ENCODE measurements around the gene EEA1.
"Not testable (repeated sequence)": the region's sequence is repeated elsewhere in the genome, so short reads cannot be mapped to it uniquely, and the experiment has no call there.

Gene EEA1

GRCh38 chr12:92753976-92754885 is 174.9 kb downstream of the EEA1 start:
- no peak for FAIRE-seq
- no peak for TF ChIP-seq POLR2A (IDR thresholded peaks at IDR 0.05; ENCODE audit: low read depth, low read length)
- no peak for TF ChIP-seq POLR2AphosphoS5 (IDR thresholded peaks at IDR 0.05; ENCODE audit: low read depth, low read length)
- TF ChIP-seq SPI1 (IDR thresholded peaks at IDR 0.05; ENCODE audit: low read depth, low read length): no peak
- TF ChIP-seq TAF1 (IDR thresholded peaks at IDR 0.05; ENCODE audit: low read depth, low read length): no peak
- no peak for TF ChIP-seq PAX5 (IDR thresholded peaks at IDR 0.05; ENCODE audit: insufficient read depth, low read length, severe bottlenecking)
- TF ChIP-seq POU2F2 (IDR thresholded peaks at IDR 0.05; ENCODE audit: low read depth, low read length): no peak
- DNase-seq (ENCODE audit: insufficient read length, low spot score): no peak

- FAIRE-seq; DNase-seq (ENCODE audit: insufficient read length, low spot score): not testable (repeated sequence)
Observed at GRCh38 chr12:92749691-92750090, 179.4 kb downstream of the EEA1 start.

GRCh38 chr12:92747151-92747550 is 181.9 kb downstream of the EEA1 start:
- no peak for TF ChIP-seq TAF1 (IDR thresholded peaks at IDR 0.05; ENCODE audit: low read depth, low read length)
- no peak for TF ChIP-seq POU2F2 (IDR thresholded peaks at IDR 0.05; ENCODE audit: low read depth, low read length)
- TF ChIP-seq SPI1 (IDR thresholded peaks at IDR 0.05; ENCODE audit: low read depth, low read length): no peak
- TF ChIP-seq POLR2AphosphoS5 (IDR thresholded peaks at IDR 0.05; ENCODE audit: low read depth, low read length): no peak
- no peak for TF ChIP-seq POLR2A (IDR thresholded peaks at IDR 0.05; ENCODE audit: low read depth, low read length)
- TF ChIP-seq PAX5 (IDR thresholded peaks at IDR 0.05; ENCODE audit: insufficient read depth, low read length, severe bottlenecking): no peak
- DNase-seq (ENCODE audit: insufficient read length, low spot score): no peak
- FAIRE-seq: no peak

GRCh38 chr12:92745856-92746550 is 183.1 kb downstream of the EEA1 start:
- TF ChIP-seq TAF1 (IDR thresholded peaks at IDR 0.05; ENCODE audit: low read depth, low read length): no peak
- TF ChIP-seq SPI1 (IDR thresholded peaks at IDR 0.05; ENCODE audit: low read depth, low read length): no peak
- TF ChIP-seq POLR2AphosphoS5 (IDR thresholded peaks at IDR 0.05; ENCODE audit: low read depth, low read length): no peak
- no peak for TF ChIP-seq POLR2A (IDR thresholded peaks at IDR 0.05; ENCODE audit: low read depth, low read length)
- no peak for TF ChIP-seq PAX5 (IDR thresholded peaks at IDR 0.05; ENCODE audit: insufficient read depth, low read length, severe bottlenecking)
- no peak for TF ChIP-seq POU2F2 (IDR thresholded peaks at IDR 0.05; ENCODE audit: low read depth, low read length)
- DNase-seq (ENCODE audit: insufficient read length, low spot score): no peak
- no peak for FAIRE-seq

GRCh38 chr12:92743026-92743425 is 186.1 kb downstream of the EEA1 start:
- FAIRE-seq: no peak
- TF ChIP-seq TAF1 (IDR thresholded peaks at IDR 0.05; ENCODE audit: low read depth, low read length) (no peak), POLR2AphosphoS5 (IDR thresholded peaks at IDR 0.05; ENCODE audit: low read depth, low read length) (no peak), POLR2A (IDR thresholded peaks at IDR 0.05; ENCODE audit: low read depth, low read length) (no peak)
- no peak for DNase-seq (ENCODE audit: insufficient read length, low spot score)

GRCh38 chr12:92740411-92740810 is 188.7 kb downstream of the EEA1 start:
- DNase-seq (ENCODE audit: insufficient read length, low spot score) (no peak), FAIRE-seq (no peak)
- TF ChIP-seq SPI1 (IDR thresholded peaks at IDR 0.05; ENCODE audit: low read depth, low read length) (no peak), POU2F2 (IDR thresholded peaks at IDR 0.05; ENCODE audit: low read depth, low read length) (no peak), TAF1 (IDR thresholded peaks at IDR 0.05; ENCODE audit: low read depth, low read length) (no peak), POLR2A (IDR thresholded peaks at IDR 0.05; ENCODE audit: low read depth, low read length) (no peak), POLR2AphosphoS5 (IDR thresholded peaks at IDR 0.05; ENCODE audit: low read depth, low read length) (no peak), PAX5 (IDR thresholded peaks at IDR 0.05; ENCODE audit: insufficient read depth, low read length, severe bottlenecking) (no peak)

- DNase-seq (ENCODE audit: insufficient read length, low spot score) (no peak), FAIRE-seq (no peak)
- TF ChIP-seq POLR2AphosphoS5 (IDR thresholded peaks at IDR 0.05; ENCODE audit: low read depth, low read length) (no peak), TAF1 (IDR thresholded peaks at IDR 0.05; ENCODE audit: low read depth, low read length) (no peak), POU2F2 (IDR thresholded peaks at IDR 0.05; ENCODE audit: low read depth, low read length) (no peak), PAX5 (IDR thresholded peaks at IDR 0.05; ENCODE audit: insufficient read depth, low read length, severe bottlenecking) (no peak), POLR2A (IDR thresholded peaks at IDR 0.05; ENCODE audit: low read depth, low read length) (no peak), SPI1 (IDR thresholded peaks at IDR 0.05; ENCODE audit: low read depth, low read length) (no peak)
Observed at GRCh38 chr12:92739113-92739512, 190.0 kb downstream of the EEA1 start.

- no peak for TF ChIP-seq TAF1 (IDR thresholded peaks at IDR 0.05; ENCODE audit: low read depth, low read length)
- no peak for TF ChIP-seq POLR2AphosphoS5 (IDR thresholded peaks at IDR 0.05; ENCODE audit: low read depth, low read length)
- TF ChIP-seq POLR2A (IDR thresholded peaks at IDR 0.05; ENCODE audit: low read depth, low read length): no peak
- no peak for TF ChIP-seq PAX5 (IDR thresholded peaks at IDR 0.05; ENCODE audit: insufficient read depth, low read length, severe bottlenecking)
- TF ChIP-seq POU2F2 (IDR thresholded peaks at IDR 0.05; ENCODE audit: low read depth, low read length): no peak
- TF ChIP-seq SPI1 (IDR thresholded peaks at IDR 0.05; ENCODE audit: low read depth, low read length): no peak
- FAIRE-seq (no peak), DNase-seq (ENCODE audit: insufficient read length, low spot score) (no peak)
Observed at GRCh38 chr12:92737855-92738850, 190.9 kb downstream of the EEA1 start.

GRCh38 chr12:92736605-92737004 is 192.5 kb downstream of the EEA1 start:
- TF ChIP-seq SPI1 (IDR thresholded peaks at IDR 0.05; ENCODE audit: low read depth, low read length) (no peak), POLR2AphosphoS5 (IDR thresholded peaks at IDR 0.05; ENCODE audit: low read depth, low read length) (no peak), PAX5 (IDR thresholded peaks at IDR 0.05; ENCODE audit: insufficient read depth, low read length, severe bottlenecking) (no peak), TAF1 (IDR thresholded peaks at IDR 0.05; ENCODE audit: low read depth, low read length) (no peak), POU2F2 (IDR thresholded peaks at IDR 0.05; ENCODE audit: low read depth, low read length) (no peak), POLR2A (IDR thresholded peaks at IDR 0.05; ENCODE audit: low read depth, low read length) (no peak)
- FAIRE-seq: no peak
- no peak for DNase-seq (ENCODE audit: insufficient read length, low spot score)
